NCI-H2029 treated with DMSO at 0.1 percent for 48 hours (cell line): ENCODE data around the gene PTPRN2.
"Not testable (repeated sequence)": the region's sequence is repeated elsewhere in the genome, so short reads cannot be mapped to it uniquely, and the experiment has no call there.

Source experiments
- DNase-seq: peaks from one replicate; lab custom pipeline; 2025; lab: John Stamatoyannopoulos, UW

PTPRN2 gene

DNA sequence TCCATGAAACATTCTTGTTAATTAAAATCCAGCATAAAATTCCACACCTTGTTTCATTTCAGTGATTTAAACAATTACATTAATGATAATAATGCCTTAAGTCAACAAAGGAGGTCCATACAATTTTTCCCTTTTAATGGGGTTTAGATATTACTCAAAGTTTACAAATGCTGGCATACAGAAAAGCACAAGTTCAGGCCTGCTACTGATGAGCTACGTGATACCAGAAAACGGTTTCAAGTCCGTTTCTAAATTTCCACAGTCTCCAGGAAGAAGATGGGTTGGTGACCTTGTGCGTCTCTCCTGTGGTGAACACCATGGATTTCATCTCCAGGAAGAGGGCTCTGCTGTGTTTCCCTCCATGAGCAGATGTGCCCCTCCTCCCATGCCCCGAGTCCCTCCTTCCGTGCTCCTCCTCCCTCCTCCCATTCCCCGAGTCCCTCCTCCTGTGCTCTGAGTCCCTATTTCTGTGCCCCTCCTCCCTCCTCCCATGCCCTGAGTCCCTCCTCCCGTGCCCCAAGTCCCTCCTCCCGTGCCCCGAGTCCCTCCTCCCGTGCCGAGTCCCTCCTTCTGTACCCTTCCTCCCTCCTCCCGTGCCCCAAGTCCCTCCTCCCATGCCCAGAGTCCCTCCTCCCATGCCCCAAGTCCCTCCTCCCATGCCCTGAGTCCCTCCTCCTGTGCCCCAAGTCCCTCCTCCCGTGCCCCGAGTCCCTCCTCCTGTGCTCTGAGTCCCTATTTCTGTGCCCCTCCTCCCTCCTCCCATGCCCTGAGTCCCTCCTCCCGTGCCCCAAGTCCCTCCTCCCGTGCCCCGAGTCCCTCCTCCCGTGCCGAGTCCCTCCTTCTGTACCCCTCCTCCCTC, 201.9 kb downstream of the PTPRN2 start:
- DNase-seq = not testable (repeated sequence)

DNA sequence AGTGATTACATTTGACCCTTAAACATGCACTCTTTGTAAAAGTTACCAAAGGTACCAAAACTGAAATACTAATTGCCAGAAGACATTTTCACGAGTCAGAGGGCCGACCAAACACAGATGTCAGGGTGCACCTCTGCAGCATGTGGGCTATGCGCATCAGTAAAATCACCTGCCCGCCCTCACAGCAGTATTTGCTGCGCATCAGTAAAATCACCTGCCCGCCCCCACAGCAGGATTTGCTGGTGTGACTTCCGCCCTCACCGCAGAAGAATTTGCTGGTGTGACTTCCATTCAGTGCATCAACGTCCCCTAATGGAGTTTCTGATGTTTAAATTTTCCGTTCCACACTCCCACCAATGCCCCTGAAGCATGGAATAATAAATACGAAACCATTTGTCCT, 202.9 kb downstream of the PTPRN2 start:
- no peak for DNase-seq

DNA sequence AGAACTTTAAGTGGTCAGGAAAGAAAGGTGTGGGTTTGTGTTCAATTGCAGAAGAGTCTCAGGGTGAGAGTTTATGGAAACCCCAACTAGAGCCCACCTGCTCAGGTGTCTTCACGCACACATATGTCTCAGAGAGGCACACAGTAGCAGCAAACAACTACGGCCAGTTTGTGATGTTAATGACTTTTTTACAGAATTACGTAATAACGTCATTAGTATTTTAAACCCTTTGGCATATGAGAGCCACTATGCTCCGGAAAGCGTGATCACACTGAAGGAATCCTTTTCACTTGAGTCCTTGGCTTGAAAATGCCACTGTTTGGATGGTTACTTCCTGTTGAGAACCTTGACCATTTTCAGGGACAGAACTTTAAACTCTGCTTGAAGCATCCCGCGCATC, 204.0 kb downstream of the PTPRN2 start:
- no peak for DNase-seq

DNA sequence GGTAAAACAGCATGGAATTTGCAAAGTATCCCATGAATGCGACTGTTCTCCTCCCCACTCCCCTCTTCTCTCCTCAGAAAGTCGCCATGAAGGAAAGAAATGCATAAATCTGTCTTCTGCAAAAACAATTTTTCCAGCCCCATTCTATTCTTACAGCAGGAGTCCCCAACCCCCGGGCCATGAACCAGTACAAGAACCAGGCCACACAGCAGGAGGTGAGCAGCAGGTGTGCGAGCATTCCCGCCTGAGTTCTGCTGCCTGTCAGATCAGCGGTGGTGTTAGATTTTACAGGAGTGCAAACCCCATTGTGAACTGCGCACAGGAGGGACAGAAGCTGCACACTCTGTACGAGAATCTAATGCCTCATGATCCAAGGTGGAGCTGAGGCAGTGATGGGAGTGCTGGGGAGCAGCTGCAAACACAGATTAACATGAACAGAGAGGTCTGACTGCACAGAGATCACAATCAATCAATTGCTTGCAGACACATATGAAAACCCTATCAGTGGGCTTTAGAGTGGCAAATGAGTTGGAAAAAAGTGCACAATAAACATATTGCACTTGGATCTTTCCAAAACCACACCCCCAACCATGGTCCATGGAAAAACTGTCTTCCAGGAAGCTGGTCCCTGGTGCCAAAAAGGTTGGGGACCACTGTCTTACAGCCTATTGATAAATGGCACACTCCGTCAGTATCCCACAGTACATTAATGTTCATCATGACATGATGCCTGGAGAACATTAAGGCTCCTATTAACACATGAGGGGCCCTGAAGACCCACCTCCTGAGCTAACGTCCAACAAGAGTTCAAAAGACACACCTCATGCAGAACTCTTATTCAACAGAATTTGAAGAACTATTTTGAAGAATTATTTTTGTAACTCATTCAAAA, 205.0 kb downstream of the PTPRN2 start:
- DNase-seq = no peak

DNA sequence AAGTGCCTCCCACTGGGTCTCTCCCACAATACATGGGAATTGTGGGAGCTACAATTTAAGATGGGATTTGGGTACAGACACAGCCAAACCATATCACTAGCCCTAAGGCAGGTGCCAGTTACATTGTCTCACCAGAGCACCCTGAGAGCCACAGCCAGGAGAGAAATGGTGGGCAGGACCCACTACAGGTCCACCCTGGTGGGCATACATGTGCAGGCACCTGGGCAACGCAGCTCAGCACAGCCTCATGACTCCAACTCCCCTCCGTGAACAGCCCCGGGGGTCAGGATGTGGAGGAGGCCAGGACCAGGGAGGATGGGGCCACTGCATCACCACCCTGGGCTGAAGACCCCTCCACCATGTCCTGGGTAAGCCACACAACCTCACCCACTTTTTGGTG, 205.7 kb downstream of the PTPRN2 start:
- no peak for DNase-seq

DNA sequence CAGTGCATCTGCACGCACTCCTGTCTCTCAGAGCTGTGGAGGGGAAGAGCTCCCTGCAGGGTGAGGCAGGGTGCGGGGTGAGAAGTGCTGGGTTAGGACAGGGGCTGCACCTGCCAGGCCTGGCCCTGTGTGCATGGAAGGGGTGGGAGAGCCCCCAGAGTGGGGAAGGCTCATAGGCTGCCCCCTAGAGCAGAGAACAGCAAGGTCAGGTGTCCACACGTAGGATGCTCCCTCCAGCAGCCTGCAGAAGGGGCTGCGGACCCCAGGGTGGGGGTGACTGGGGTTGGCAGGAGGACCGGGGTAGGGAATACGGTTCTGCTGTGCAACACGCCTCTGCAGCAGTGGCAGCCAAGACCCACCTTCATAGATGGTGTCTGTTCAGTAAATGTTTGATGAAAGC, 208.6 kb downstream of the PTPRN2 start:
- DNase-seq = no peak

DNA sequence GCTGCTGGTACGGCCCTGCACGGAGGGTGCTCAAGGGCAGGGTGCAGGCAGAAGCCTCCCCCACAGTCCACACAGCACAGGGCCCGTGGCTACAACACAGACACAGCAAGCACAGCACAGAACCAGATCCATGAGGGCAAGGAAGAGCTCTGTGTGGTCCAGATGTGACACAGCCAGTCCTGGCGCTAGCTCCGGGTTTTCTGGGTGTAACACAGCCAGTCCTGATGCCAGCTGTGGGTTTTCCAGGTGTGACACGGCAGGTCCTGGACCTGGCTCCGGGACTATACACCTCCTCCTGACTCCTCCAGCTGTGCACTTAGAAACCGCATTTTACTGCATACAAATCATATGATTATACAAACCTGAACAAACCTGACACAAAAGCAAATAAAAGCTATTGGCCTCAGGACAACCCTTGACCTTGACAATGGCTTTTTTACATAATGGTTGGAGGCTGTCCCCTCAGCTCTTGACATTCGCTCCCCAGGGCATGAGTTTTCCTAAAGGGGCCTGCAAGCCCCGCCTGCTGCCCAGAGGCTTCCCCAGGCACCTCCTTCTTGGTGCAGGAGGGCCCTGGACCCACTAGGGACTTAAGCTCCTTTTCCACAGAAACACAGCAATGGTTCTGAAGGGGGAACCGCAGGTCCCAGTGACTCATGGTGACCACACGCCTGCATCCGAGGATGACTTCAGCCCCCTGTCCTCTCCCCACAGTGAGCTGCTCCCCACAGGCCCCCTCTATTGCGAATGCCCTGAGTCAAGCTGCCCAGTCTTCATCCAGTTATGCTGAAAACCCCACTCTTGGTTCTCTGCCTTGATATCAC, 209.6 kb downstream of the PTPRN2 start:
- peak; percentile 84 for DNase-seq

DNA sequence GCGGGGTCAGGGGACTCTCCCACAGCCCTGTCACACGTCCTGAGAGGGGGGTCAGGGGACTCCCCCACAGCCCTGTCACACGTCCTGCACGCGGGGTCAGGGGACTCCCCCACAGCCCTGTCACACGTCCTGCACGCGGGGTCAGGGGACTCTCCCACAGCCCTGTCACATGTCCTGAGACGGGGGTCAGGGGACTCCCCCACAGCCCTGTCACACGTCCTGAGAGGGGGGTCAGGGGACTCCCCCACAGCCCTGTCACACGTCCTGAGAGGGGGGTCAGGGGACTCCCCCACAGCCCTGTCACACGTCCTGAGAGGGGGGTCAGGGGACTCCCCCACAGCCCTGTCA, 210.8 kb downstream of the PTPRN2 start:
- not testable (repeated sequence) for DNase-seq

DNA sequence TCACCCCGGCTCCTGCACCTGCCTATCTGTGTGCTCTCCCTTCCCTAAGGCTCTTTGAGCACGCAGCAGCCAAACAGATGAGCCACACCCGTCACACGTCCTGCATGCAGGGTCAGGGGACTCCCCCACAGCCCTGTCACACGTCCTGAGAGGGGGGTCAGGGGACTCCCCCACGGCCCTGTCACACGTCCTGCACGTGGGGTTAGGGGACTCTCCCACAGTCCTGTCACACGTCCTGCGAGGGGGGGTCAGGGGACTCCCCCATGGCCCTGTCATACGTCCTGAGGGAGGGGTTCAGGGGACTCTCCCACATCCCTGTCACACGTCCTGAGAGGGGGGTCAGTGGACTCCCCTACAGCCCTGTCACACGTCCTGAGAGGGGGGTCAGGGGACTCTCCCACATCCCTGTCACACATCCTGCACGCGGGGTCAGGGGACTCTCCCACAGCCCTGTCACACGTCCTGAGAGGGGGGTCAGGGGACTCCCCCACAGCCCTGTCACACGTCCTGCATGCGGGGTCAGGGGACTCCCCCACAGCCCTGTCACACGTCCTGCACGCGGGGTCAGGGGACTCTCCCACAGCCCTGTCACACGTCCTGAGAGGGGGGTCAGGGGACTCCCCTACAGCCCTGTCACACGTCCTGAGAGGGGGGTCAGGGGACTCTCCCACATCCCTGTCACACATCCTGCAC, 211.3 kb downstream of the PTPRN2 start:
- not testable (repeated sequence) for DNase-seq

DNA sequence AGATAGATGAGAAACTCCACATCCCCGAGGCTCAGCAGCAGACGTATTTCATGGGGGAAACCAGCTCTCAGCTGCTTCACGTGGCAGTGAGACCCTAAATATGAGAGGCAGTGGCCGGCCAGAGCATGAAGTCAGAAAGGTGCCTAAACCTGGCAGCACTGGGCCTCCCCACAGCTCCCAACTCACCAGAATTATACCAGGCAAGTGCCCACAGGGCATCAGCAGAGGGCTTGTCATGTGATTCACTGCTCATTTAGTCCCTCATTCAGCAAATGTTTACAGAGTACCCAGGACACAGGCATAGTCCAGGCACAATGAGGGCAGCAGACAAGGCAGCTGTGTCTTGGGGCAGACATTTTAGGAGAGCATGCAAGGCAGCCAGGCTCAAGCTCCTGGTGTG, 212.6 kb downstream of the PTPRN2 start:
- no peak for DNase-seq

DNA sequence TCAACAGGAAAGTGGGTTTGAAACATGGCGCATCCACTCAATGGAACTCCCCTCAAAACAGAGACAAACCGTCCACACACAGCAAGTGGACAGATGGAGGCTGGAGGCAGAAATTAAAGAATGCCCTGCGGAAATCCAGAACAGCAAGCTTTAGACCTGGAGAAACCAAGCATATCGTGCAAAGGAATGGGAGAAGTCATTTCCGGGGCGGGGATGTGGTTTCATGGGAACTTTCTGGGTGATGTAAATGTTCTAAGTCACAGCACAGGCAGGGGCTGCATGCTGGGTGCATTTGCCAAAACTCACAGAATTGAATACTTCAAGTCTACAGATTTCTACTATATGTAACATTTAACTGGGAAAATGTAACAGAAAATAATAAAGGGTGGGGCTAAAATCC, 213.0 kb downstream of the PTPRN2 start:
- DNase-seq = no peak

DNA sequence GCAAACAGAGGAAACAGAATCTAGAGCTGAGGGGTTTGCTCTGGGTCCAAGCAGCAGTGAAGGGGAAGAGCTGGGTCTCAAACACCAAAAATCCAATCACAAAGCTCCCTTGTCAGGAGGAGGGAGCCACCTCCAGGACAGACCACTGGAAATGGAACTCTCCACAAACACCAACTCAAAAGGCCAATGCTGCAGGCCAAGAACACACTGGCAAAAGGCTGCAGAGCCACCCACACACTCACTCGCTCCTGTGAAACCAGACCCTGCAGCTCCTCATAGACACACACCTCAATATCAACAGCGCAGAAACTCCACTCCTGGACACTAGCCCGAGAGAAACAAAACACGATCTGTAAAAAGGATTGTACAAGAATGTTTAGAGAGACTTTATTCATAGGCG, 213.5 kb downstream of the PTPRN2 start:
- no peak for DNase-seq

DNA sequence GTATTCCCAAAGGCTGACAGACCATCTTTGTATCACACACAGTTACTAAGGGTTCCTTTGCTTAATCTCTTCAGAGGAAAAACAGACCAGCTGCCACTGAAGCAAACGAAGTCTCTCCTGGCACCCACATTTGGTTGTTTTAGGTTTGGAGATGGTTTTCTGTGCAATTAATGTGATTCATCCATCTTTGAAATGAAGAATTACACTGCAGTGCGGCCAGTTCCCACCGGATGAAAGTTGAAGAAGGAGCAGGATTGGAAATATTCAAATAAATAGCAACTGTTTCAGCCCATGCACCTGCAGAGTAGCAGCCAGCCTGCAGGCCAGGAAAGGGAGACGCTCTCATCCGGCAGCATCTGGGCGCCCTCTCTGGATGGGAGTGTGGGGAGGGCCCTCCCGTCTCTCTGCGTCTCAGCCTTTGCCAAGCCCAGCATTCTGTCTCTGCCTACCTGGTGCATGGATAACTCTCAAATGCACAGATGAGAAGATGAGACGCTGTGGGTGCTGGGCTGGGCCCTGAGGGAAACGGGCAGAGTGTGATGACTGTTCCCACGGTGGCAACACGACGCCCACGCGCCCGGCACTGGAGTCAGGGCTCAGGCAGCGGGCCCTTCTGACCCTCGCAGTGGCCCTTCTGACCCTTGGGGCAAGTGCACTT, 214.0 kb downstream of the PTPRN2 start:
- DNase-seq = no peak

DNA sequence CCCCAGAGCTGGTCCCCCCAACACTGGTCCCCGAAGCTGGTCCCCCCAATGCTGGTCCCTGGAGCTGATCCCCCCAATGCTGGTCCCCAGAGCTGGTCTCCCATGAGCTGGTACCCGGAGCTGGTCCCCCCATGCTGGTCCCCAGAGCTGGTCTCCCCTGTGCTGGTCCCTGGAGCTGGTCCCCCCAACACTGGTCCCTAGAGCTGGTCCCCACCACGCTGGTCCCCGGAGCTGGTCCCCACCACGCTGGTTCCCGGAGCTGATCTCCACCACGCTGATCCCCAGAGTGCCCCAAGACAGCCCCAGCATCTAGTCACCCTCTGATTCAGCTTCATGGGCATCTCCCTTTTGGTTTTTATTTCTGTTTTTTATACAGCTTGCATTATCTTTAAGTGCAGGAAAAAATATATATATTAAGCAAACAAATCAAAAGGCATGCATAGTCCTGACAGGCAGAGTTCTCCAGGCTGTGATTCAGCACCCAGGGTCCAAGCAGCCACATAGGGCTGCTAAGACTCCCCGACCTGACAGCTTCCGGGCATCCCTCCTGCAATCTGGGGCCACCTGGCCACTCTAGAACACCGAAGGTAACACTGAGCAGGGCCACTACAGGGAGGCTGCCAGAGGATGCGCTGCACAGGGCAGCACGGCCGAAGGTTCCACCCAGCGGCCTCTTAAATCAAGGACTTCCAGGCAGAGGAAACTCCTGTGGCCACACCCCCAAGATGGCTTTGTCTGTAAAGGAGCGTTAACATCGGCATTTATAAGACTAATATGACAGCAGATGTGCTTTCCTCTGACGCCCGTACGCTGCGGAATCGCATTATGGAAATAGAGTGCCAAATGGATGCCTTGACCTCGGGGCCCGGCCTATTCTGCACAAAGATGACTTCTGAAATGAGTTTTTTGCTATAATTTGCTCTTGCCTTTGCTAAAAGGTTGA, 215.0 kb downstream of the PTPRN2 start:
- DNase-seq = no peak

DNA sequence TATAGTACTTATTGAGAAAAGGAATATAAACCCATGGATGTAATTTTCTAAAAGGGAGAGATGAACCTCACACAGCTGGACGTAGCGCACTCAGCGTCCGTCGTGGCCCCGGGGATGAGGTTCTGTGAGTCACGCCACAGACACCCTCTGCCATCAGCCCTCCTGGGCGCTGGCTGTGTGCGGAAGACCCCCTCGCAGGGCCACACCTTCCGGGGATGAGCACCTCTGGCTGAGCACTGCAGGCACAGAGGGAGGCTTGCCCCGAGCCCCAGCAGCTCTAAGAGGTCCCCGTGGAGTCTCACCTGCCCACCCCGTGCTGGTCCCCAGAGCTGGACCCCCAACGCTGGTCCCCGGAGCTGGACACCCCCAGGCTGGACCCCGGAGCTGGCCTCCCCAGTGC, 215.8 kb downstream of the PTPRN2 start:
- no peak for DNase-seq

DNA sequence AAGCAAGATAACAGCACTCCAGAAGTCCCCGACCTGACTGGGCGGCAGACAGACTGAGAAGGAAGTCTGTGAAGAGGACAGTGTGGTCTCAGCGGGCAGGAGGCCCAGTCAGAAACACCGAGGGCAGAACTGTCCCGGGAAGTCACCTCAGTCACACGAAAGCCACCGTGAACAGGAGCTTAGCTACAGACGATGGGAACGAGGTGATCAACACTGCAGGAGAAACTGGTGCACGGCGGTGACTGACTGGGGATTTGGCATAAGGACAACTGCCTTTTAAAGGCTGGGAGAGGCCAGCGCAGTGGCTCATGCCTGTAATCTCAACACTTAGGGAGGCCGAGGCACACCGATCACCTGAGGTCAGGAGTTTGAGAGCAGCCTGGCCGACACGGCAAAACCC, 217.8 kb downstream of the PTPRN2 start:
- no peak for DNase-seq

DNA sequence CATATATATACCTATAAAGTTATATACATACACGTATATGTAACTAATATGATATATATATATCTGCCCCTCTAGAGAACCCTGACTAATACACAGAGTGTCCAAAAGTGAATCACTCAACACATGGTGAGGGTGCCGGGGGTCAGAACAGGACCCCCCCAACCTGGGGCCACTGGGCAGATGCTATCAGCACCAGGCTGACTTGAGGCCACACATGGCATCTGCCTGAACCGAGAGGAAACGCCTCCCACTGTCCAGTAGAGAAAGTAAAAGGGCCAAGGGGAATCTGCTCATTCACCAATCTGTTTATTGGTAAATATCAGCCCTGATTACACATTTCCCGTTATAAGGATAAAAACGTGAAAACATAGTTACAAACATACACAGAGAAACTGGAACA, 218.3 kb downstream of the PTPRN2 start:
- DNase-seq = no peak

DNA sequence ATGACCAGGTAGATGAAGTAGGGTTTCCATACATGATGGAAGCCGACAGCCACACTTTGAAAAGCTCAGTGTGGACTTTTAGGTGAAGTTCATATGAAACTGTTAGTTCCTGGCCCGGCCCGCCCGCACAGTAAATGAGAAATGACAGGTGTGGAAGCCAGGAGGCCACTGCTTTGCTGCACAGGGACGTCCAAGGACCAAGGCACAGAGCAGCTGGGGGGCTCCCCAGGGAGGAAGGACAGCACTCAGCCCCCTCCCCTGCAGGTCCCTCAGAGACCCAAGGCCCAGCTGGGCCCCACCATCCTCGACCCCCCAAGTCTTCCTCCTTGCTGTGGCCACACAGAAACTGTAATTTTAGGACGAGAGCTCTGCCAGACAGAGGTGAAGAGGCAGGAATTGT, 219.2 kb downstream of the PTPRN2 start:
- no peak for DNase-seq

DNA sequence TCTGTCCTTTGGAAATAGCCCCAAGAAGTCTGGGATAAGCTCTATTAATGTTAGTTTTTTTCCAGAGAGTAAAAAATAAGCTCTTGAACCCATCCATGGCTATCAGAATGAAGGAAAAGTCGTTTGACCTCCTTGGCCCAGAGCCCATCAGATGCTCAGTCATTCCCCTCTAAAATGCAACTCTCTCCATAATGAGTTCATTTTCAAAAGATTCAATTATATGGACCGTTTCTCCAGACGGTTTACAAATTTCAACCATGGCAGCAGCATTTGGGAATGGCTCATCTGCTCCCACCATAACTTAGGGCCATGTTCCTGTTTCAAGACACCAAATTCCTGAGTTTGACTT, 220.0 kb downstream of the PTPRN2 start:
- DNase-seq = no peak

DNA sequence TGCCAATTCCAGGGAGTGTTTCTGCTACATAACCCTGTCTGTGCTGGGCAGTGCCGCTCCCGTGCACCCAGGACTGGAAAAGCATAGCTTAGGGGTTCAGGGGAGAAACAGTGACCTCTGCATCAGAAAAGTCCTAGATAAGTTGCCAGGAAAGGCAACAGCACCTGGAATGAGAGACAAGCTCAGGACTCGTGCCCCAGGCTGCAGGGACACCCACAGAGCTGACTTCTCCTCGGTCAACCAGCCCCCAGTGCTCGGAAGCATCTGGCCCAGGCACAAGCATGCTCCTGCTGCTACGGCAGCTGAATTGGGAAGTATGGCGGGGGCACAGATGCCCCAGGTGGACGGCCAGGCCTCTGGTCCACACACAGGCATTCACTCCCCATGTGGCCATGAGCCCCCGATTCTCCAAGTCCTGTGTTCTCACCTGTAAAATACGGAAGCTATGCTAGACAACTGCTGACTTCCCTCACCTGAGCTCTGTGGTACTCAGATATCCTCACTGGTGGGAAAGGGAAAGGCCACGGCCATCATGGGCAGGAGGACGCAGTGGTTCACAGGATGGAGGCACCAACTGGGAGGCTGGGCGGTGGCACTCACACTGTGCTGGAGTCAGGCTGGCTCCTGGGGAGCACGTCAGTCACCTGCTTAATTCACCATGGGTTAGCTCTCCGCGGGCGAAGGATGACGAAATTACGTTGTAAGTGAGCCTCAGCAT, 220.5 kb downstream of the PTPRN2 start:
- DNase-seq = no peak
